GM12872 (cell line): ENCODE measurements around the gene SLC25A17.

Source experiments
- CTCF ChIP-seq: IDR thresholded peaks from 3 replicates; pipeline ENCODE4 v1.5.1; 2011; ENCODE audit warnings: low read depth, mild to moderate bottlenecking, low read length, moderate library complexity; ENCODE audit not compliant: insufficient read depth

Gene SLC25A17

GRCh38 chr22:40855979-40856512 lies 36.9 kb upstream of the SLC25A17 start:
- no peak for TF ChIP-seq CTCF

GRCh38 chr22:40855071-40855978 lies 36.2 kb upstream of the SLC25A17 start:
- no peak for TF ChIP-seq CTCF

- TF ChIP-seq CTCF, result no peak
These were observed 34.8 kb upstream of the SLC25A17 start for GRCh38 chr22:40853961-40854360.

GRCh38 chr22:40853333-40853732 lies 34.2 kb upstream of the SLC25A17 start:
- no peak for TF ChIP-seq CTCF

- no peak for TF ChIP-seq CTCF
These were observed 25.8 kb upstream of the SLC25A17 start for GRCh38 chr22:40844951-40845350.

GRCh38 chr22:40838486-40838885 lies 19.3 kb upstream of the SLC25A17 start:
- TF ChIP-seq CTCF, result no peak

- TF ChIP-seq CTCF, result no peak
These were observed 15.5 kb upstream of the SLC25A17 start for GRCh38 chr22:40834619-40835018.
